DMS153 treated with DMSO at 0.1 percent for 48 hours (cell line): ENCODE data around the gene TNNT2.

Experiments used
- DNase-seq: peaks from one replicate; lab custom pipeline; 2025; ENCODE audit not compliant: unreplicated experiment; lab: John Stamatoyannopoulos, UW

Gene TNNT2

GRCh38 chr1:201335901-201336300, 41.6 kb downstream of the TNNT2 start:
- no peak for DNase-seq

DNA sequence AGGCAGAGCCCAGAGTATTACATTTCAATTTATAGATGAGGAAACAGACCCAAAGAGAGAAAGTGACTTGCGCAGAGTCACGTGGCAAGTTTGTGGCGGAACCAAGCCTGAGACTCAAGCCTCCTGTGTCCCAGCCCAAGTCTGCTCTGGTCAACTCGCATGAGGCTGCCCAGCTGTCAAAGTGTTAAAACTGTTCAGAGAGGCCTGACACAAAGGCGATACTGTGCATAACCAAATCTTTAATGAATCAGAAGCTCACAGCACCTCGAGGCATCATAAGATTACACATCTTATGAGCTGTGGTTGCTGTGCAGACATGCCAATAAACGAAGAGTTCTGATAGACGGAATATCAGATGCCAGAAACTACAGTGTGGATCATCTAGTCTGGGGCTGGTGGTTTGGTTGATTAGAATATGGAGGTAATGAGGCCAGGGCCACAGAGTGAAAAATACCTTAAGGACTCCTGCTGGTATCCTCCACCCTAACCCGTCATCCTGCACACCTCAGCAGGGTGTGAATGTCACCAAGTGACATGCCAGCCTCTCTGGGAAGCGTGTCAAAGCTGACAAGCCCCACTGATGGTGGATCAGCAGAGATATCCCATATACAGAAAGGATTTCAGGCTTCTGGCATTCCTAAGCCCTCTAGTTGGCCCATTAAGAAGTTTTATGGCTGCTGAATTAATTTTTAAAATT, 42.2 kb downstream of the TNNT2 start:
- no peak for DNase-seq

DNA sequence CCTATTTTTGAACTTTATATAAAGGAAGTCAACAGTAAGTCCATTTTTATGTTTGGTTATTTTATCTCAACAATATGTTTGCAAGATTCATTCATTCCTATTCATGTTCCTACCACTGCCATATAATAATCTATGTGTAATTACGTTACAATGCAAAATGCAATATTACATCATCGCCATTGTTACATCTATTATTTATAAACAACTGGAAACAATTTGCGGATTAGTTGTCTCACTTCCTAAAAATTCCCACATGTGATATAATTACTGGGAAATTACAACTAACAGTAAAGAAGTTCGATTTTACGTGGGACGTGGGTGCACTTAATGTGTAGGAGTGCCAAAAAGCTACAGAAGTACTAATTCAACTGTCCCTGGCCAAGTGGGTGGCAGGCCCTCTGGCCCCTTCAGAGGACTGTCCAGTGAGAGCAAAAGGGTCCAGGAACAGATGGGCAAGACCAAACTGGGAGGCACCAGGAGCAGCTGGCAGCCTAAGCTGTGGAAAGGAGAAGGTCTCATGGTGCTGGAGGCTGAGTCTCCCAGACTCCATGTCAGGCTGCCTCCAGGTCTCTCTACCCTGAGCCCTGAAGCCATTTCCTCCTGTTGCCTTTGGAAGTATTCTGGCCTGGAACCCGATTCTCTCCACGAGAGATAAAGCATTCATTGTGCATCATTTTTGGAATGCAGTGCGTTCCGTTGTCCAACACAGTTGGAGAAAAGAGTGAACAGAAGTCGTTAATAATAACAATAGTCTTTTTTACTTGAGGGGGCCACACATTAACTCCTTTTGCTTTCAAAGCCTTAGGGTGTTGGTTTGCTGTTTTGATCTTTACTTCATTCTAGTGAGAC, 42.9 kb downstream of the TNNT2 start:
- no peak for DNase-seq

DNA sequence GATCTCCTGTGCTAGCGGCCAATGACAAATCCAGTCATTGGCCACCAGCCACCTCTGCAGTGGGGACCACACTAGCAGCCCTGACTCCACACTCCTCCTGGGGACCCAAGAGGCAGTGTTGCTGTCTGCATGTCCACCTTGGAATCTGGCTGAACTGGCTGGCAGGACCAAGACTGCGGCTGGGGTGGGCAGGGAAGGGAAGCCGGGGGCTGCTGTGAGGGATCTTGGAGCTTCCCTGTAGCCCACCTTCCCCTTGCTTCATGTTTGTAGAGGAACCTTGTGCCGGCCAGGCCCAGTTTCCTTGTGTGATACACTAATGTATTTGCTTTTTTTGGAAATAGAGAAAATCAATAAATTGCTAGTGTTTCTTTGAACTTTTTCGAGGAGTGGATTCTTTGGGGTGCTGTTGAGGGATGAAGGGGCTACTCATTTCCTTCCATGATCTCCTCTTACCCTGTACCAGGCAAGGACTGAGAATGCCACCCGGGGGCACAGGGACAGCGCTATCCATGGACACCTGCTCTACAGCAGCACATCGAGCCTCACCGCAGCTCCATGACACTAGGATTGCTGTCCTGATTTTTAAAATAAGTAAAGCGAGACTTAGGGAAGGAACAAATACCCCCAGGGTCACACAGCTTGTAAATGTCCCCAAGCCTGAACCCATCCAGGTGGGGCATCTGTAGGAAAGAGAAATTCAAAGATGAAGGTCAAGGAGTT, 44.7 kb downstream of the TNNT2 start:
- DNase-seq, result no peak

- no peak for DNase-seq
Observed at GRCh38 chr1:201332021-201332420, 45.5 kb downstream of the TNNT2 start.

DNA sequence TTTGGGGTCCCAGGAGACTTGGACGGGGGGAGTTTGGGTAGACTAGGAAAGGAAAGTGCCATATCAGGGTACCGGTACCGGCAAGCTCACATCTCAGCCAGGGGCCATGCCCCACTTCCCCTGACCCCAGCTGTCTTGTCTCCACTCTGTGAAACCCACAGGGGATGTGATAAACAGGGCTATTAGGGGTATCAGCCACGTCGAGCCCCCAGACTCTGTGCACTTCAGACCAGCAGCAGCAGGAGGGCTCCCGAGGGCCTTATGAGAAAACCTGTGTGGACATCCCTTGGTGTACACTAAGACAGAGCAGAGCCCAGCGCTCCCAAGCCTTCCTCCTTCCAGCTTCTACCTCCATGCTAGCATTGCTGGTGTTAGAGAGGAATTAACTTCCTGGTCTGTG, 46.3 kb downstream of the TNNT2 start:
- no peak for DNase-seq

DNA sequence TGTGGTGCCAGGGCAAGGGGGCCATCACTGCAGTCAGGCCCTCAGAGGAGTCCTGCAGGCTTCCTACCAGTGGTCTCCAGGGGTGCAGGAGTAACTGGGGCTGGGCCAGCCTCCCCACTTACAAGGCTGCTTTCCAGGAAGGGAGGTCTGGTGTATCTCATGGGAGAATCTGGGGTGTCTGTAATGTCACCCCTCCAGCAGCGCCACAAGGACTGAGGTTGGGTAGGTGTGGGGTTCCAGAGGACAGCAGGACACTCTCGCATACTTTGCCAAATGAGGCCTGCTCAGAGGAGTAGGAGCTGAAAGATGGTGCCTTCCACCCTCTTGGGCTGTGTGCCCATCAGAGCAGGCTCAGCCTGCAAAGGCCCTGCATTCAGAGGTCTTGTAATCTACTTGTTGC, 46.9 kb downstream of the TNNT2 start:
- no peak for DNase-seq

GRCh38 chr1:201329801-201330200, 47.7 kb downstream of the TNNT2 start:
- no peak for DNase-seq

DNA sequence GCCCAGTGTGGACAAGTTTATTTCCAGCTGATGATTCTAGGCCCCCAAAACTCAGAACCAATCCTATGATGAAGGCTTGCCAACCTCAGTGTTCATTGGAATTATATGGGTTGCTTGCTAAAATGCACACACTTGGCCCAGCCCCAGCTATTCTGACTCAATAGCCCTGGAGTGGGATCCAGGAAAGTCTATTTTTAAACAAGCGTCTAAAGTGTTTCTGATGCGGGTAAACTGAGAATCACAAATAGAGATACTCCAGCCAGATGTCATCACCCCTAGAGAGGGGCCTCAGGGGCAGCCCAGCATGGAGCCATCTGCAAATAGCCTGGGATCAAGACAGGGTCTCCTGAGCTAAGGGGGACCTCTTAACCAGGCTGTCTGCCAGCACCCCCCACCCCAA, 48.2 kb downstream of the TNNT2 start:
- no peak for DNase-seq

DNA sequence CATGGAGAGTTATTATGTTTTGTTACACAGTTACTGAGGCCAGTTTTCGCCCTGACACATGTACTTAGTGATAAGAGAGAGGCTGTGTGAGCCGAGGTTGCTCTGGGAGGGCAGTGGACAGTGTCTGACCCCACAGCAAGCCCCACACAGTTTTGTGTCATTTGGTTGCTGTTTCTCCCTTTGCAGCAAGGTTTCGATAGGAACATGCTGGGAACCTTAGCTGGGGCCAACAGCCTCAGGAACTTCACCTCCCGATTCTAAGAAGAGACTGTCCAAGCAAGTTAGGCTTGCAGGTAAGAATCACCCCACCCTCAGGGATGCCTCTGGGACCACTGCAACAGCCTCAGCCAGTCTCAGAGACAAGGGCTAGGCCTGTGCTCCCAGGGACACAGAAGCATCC, 48.9 kb downstream of the TNNT2 start:
- no peak for DNase-seq

DNA sequence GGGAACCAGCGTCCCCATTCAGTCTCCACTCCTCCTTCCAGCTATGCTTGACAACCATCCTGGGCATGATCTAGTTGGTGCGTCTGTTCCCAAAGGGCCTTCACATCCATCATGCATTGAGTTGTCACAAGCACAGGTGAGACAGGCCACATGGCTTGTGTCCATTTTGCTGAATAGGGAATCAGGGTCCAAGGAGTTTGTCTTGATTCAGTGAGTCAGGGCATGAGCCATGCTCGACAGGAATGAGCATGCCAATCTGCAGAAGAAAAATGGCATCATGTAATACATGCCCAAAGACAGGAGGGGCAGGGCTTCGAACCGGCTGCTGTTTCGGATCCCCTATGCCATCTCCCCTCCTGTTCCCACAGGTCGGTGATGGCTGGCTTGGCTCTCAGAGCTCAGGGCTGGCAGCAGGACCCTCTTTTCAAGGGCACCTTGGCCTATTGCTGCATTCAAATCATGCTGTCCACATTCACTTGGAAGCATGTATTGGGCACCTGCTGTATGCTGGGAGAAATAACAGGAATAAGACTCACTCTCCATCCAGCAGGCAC, 49.7 kb downstream of the TNNT2 start:
- no peak for DNase-seq

DNA sequence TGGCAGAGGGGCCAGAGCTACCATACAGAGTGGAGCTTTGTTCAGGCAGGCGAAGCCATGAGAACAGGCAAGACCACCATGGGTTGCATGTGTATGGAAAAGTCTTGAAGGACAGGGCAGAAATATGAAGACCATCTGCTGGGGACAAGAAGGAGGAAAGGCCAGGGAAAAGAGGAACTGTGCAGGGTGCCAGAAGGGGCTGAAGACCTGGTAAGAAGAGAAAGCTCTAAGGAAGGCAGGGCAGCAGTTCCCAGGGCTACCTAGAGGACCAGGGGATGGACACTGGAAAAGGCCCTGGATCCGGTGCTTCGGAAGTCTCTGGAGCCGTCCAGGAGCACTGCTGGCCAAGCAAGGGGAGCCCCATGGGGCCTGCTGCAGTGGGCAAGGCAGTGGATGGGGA, 50.8 kb downstream of the TNNT2 start:
- DNase-seq, result no peak

DNA sequence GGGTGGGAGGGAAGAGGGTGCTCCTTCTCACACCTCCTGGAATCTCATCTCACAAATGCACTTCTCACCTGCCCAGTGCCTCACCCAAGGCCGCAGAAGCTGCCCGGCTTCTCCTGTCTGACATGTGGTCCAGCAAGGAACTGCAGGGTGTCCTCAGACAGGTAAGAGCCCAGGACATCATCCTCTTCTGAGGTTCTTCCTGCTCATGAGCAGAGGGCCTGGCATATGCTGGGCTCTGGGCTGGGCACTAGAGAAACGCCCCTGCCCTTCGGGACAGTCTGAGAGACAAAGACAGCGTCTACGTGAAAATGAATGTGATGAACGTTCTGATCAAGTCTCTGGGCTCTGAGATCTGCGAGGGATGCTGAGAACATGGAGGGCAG, 51.8 kb downstream of the TNNT2 start:
- DNase-seq, result no peak

DNA sequence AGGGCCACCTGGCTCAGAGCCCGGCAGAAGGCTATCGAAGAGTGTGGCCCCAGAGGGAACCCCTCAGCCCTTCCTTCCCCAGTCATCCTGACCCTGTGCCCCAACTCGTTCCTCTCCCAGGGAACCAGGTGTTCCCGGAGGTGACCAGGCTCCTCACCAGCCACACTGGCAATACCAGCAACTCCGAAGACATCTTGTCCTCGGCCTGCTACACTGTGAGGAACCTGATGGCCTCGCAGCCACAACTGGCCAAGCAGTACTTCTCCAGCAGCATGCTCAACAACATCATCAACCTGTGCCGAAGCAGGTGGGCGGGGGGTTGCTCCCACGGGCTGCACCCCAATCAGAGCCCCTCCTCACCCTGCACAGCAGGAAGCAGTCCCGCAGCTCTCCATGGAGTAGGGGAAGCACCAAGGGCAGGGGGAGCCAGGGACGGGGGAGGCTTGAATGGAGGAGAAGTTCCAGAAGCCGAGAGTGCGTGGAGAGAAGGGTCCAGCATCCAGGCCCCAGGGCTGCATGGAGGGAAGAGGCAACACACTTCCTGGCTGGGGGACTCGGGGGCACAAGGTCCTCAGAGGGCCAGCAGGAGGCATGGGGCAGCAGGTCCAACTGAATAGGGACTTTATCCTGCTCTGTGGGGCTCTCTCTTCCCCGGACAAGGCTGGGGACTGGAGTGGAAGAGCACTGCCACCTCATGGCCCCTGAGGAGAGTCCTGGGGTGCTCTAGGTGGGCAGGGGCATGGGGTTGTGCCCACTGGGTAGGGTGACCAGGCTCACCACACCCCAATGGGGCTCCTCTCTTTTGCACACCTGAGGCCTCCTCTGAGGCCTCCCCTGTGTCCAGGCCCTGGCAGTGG, 52.4 kb downstream of the TNNT2 start:
- no peak for DNase-seq

DNA sequence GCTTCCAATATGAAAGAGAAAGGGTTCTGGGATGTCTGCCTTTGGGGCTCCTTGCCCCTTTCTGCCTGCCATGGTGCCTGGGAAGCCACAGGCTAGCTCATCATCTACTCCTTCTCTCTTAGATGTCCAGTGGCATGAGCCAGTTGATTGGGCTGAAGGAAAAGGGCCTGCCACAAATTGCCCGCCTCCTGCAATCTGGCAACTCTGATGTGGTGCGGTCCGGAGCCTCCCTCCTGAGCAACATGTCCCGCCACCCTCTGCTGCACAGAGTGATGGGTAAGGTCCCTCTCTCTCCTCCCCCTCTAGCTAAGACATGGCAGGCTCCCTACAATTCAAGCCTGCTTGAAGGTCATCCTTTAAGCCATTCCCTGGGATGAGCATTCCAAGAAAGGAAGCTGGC, 53.2 kb downstream of the TNNT2 start:
- no peak for DNase-seq

- DNase-seq, result no peak
Observed at GRCh38 chr1:201322653-201323510, 54.6 kb downstream of the TNNT2 start.

- DNase-seq, result no peak
Observed at GRCh38 chr1:201321826-201322390, 55.6 kb downstream of the TNNT2 start.

DNA sequence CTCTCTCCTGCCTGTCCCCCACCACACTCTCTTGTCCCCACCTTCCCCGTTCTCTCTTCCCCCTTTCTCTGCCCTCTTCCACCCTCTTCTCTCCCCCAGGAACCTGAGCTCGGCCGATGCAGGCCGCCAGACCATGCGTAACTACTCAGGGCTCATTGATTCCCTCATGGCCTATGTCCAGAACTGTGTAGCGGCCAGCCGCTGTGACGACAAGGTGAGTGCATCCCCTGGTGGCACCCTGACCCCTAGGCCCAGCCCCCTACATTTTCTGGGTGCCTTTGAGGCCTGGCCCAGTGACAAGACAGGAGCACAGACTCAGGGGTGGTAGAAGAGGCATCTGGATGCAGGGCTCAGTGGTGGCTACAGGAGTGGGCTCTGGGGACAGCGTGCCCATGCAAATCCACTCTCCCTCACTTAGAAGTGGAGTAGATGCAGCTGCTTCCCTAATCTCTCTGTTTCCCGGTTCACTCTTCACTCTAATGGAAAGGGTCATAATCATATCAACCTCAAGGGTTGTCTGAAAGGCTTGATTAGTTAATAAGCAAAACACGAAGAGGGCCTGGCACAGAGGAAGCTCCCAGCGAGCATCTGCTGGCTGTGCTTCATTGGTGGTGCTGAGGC, 57.2 kb downstream of the TNNT2 start:
- no peak for DNase-seq

- no peak for DNase-seq
Observed at GRCh38 chr1:201319631-201320030, 57.8 kb downstream of the TNNT2 start.
